GM18858 (cell line): ENCODE results near the gene SCAF8.

Experiments used
- ATAC-seq: cut with Tn5 transposase; IDR thresholded peaks from one replicate; pipeline ENCODE4 v1.9.1; 2021; ENCODE audit not compliant: unreplicated experiment

SCAF8 gene

GRCh38 chr6:154882107-154882506, 148.9 kb downstream of the SCAF8 start:
- no peak for ATAC-seq
